Smooth muscle cell (in vitro differentiated cells): Measurements from ENCODE around the gene PTTG2. TPM values are rescaled to one million over a fixed set of nuclear protein-coding genes. Genes with fewer than 3 reads are reported as not detected.

Experiments used
- DNase-seq: peaks from one replicate; lab custom pipeline; 2025; ENCODE audit not compliant: unreplicated experiment; lab: John Stamatoyannopoulos, UW
- H2AFZ ChIP-seq: fragments of 200-600 bp; sonication (generic); 2 replicates; pipeline ENCODE4 v1.6.0; 2016; ENCODE audit warnings: antibody characterized with exemption, low read depth, mild to moderate bottlenecking
- H3F3A ChIP-seq: fragments of 200-600 bp; sonication (generic); 2 replicates; pipeline ENCODE4 v1.6.0; 2017; ENCODE audit warnings: antibody characterized with exemption, low read depth
- H3K27ac ChIP-seq: fragments of 200-600 bp; sonication (generic); 2 replicates; pipeline ENCODE4 v1.5.1; 2016; ENCODE audit warnings: low read depth, mild to moderate bottlenecking
- H3K27me3 ChIP-seq: fragments of 200-600 bp; sonication (generic); 2 replicates; pipeline ENCODE4 v1.6.1; 2016; ENCODE audit warnings: low read depth, mild to moderate bottlenecking
- H3K36me3 ChIP-seq: fragments of 200-600 bp; sonication (generic); 2 replicates; pipeline ENCODE4 v1.5.1; 2016; ENCODE audit warnings: low read depth
- H3K4me1 ChIP-seq: fragments of 200-600 bp; sonication (generic); 2 replicates; pipeline ENCODE4 v1.5.1; 2016; ENCODE audit warnings: low read depth
- H3K4me2 ChIP-seq: fragments of 200-600 bp; sonication (generic); 2 replicates; pipeline ENCODE4 v1.6.0; 2016; ENCODE audit warnings: mild to moderate bottlenecking
- H3K4me3 ChIP-seq: fragments of 200-600 bp; sonication (generic); 2 replicates; pipeline ENCODE4 v1.5.1; 2016; ENCODE audit warnings: mild to moderate bottlenecking
- H3K79me2 ChIP-seq: fragments of 200-600 bp; sonication (generic); 2 replicates; pipeline ENCODE4 v1.6.0; 2016; ENCODE audit warnings: low read depth, mild to moderate bottlenecking
- H3K9ac ChIP-seq: fragments of 200-600 bp; sonication (generic); 2 replicates; pipeline ENCODE4 v1.6.0; 2016; ENCODE audit warnings: low read depth
- H3K9me3 ChIP-seq: fragments of 200-600 bp; sonication (generic); replicated peaks from 2 replicates; pipeline ENCODE4 v1.5.1; 2016; ENCODE audit warnings: low read depth
- H4K20me1 ChIP-seq: fragments of 200-600 bp; sonication (generic); 2 replicates; pipeline ENCODE4 v1.6.0; 2016; ENCODE audit warnings: low read depth
- CTCF ChIP-seq: fragments of 200-600 bp; sonication (generic); IDR thresholded peaks from 2 replicates; pipeline ENCODE4 v1.5.1; 2017; ENCODE audit warnings: borderline replicate concordance, mild to moderate bottlenecking, antibody characterized with exemption; ENCODE audit not compliant: insufficient read depth, poor library complexity, severe bottlenecking
- WGBS: methylation state at CpG from one replicate; pipeline ENCODE4 v1.1.7; 2016; ENCODE audit warnings: low lambda C conversion rate; 5-methylcytosine and 5-hydroxymethylcytosine counted together
- polyA plus RNA-seq: library from polyadenylated mRNA; unstranded; fragments of >200 nt; fragmentation: Nextera tagmentation; extraction: Ambion mirVana; gene quantifications from 2 replicates; pipeline ENCODE4 v1.2.1, GENCODE V29; 2016
- total RNA-seq: library from RNA; depleted of rRNA; stranded (reverse); fragments of >200 nt; gene quantifications from 2 replicates; pipeline ENCODE4 v1.2.3, GENCODE V29; 2014

The PTTG2 gene
- total and polyA plus RNA-seq, 2 experiments from 2014 or later = not detected

GRCh38 chr4:37981844-37982720 lies 21.9 kb downstream of the PTTG2 start:
- peaks cover 38% of the 10 kb centered on the region for H4K20me1 ChIP-seq
- H3K27me3 ChIP-seq = no peaks in the 10 kb centered on the region
- DNase-seq = no peak
- H3K9ac ChIP-seq = no peak overlapping the region
- 31% methylated on average over 7 of the region's 7 CpGs for WGBS
- H3K36me3 ChIP-seq = no peaks in the 10 kb centered on the region
- H3K27ac ChIP-seq = peak overlapping the region; percentile 53
- peak overlapping the region; percentile 69 for H3K4me2 ChIP-seq
- TF ChIP-seq CTCF = no peak
- H3F3A ChIP-seq = no peaks in the 10 kb centered on the region
- H3K4me1 ChIP-seq = peaks cover 25% of the 10 kb centered on the region
- H3K4me3 ChIP-seq = no peak overlapping the region
- H3K9me3 ChIP-seq = no peaks in the 10 kb centered on the region
- H2AFZ ChIP-seq = no peak overlapping the region
- peaks cover 76% of the 10 kb centered on the region for H3K79me2 ChIP-seq

GRCh38 chr4:37982736-37983135 lies 22.5 kb downstream of the PTTG2 start:
- Histone ChIP-seq H3K27ac (peak overlapping the region; percentile 53), H3K79me2 (peaks cover 83% of the 10 kb centered on the region), H3K36me3 (no peaks in the 10 kb centered on the region), H3K4me2 (peak overlapping the region; percentile 69), H2AFZ (no peak overlapping the region), H3K27me3 (no peaks in the 10 kb centered on the region), H3F3A (no peaks in the 10 kb centered on the region), H4K20me1 (peaks cover 41% of the 10 kb centered on the region), H3K4me1 (peaks cover 25% of the 10 kb centered on the region), H3K9me3 (no peaks in the 10 kb centered on the region), H3K4me3 (no peak overlapping the region), H3K9ac (no peak overlapping the region)
- no peak for DNase-seq
- TF ChIP-seq CTCF = no peak
- 76% methylated on average over 5 of the region's 5 CpGs for WGBS

GRCh38 chr4:37983951-37984350 lies 23.8 kb downstream of the PTTG2 start:
- Histone ChIP-seq H3F3A (no peaks in the 10 kb centered on the region), H3K27ac (no peak overlapping the region), H3K9me3 (no peaks in the 10 kb centered on the region), H3K9ac (no peak overlapping the region), H3K4me3 (no peak overlapping the region), H3K4me1 (peaks cover 14% of the 10 kb centered on the region), H3K4me2 (no peak overlapping the region), H3K79me2 (peaks cover 78% of the 10 kb centered on the region), H3K36me3 (no peaks in the 10 kb centered on the region), H2AFZ (no peak overlapping the region), H4K20me1 (peaks cover 46% of the 10 kb centered on the region), H3K27me3 (no peaks in the 10 kb centered on the region)
- TF ChIP-seq CTCF = no peak
- no peak for DNase-seq
- WGBS = 84% methylated on average over 1 of the region's 1 CpG
